GM18508 (cell line): ENCODE data around the gene TJP3.

ENCODE experiments used
- ATAC-seq: cut with Tn5 transposase; IDR thresholded peaks from one replicate; pipeline ENCODE4 v1.9.1; 2021; ENCODE audit warnings: moderate number of reproducible peaks; ENCODE audit not compliant: insufficient read depth, unreplicated experiment

Gene TJP3

GRCh38 chr19:3687774-3688706 lies 20.1 kb upstream of the TJP3 start:
- ATAC-seq = no peak

GRCh38 chr19:3690551-3691371 lies 17.4 kb upstream of the TJP3 start:
- no peak for ATAC-seq

- no peak for ATAC-seq
Observed at GRCh38 chr19:3691372-3691716, 16.8 kb upstream of the TJP3 start.

- ATAC-seq = no peak
Observed at GRCh38 chr19:3691726-3692125, 16.5 kb upstream of the TJP3 start.

GRCh38 chr19:3692141-3693024 lies 15.8 kb upstream of the TJP3 start:
- no peak for ATAC-seq

GRCh38 chr19:3693025-3693925 lies 14.9 kb upstream of the TJP3 start:
- no peak for ATAC-seq

- ATAC-seq = no peak
Observed at GRCh38 chr19:3694361-3695123, 13.6 kb upstream of the TJP3 start.

GRCh38 chr19:3695124-3695733 lies 13.0 kb upstream of the TJP3 start:
- ATAC-seq = no peak

- no peak for ATAC-seq
Observed at GRCh38 chr19:3695986-3696659, 12.1 kb upstream of the TJP3 start.

GRCh38 chr19:3696660-3696995 lies 11.6 kb upstream of the TJP3 start:
- no peak for ATAC-seq

- no peak for ATAC-seq
Observed at GRCh38 chr19:3697094-3697493, 11.1 kb upstream of the TJP3 start.

GRCh38 chr19:3697671-3698385 lies 10.4 kb upstream of the TJP3 start:
- no peak for ATAC-seq

- ATAC-seq = no peak
Observed at GRCh38 chr19:3698386-3698950, 9.7 kb upstream of the TJP3 start.

- no peak for ATAC-seq
Observed at GRCh38 chr19:3698974-3699740, 9.0 kb upstream of the TJP3 start.

GRCh38 chr19:3699741-3700241 lies 8.4 kb upstream of the TJP3 start:
- no peak for ATAC-seq
